ENCODE data around the gene RAD9B. TPM values are rescaled to one million over a fixed set of nuclear protein-coding genes. Genes with fewer than 3 reads are reported as not detected.
A peak's percentile ranks its signal among the peaks of the same experiment; 100 is the strongest.
"Not testable (repeated sequence)": the region's sequence is repeated elsewhere in the genome, so short reads cannot be mapped to it uniquely, and the experiment has no call there.

Gene RAD9B
- total RNA-seq, 1 experiment from 2014 or later, result 0.40 TPM

DNA sequence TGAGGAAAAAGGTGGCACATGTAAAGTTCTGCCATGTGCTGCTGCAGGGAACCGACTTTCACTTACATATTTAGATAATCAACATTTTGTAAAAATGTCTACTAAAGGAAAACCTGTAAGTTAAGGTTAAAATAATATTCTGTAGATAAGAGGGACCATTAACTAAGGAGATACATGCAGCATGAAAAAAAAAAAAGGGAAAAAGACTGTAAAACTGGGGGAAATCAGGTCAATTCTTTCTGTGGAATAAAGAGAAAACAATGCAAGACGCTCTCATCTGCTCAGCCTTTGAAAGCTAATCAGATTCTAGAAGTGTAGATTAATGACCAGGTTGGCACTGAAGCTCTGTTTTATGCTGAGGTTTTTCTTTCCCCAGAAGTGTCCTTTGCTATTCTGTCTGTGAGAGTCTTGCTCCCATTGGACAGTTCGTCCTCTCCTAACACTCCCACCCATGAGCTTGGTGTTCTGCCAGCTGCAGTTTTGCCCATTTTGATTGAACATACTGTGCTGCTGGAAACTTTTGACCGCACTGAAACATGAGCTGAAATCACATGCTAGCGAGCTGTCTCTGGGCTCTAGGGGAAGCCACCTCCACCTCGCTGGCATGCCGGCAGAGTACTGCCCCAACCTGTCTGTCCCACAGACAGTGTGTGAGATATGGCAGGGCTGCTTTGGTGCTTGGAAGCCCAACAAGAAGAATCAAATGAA, 41.3 kb downstream of the RAD9B start:
- H3K9me3 ChIP-seq (ENCODE audit: low read length), result no peaks in the 10 kb centered on the region
- DNase-seq (peak; percentile 7), ATAC-seq (no peak)
- peaks cover 21% of the 10 kb centered on the region for H3F3A ChIP-seq (ENCODE audit: low read length, unreplicated experiment)
- H3K27me3 ChIP-seq (ENCODE audit: low read length), result no peaks in the 10 kb centered on the region
- intact Hi-C loops (cut with micrococcal nuclease), result no loop called here
- no peak overlapping the region for H3K4me3 ChIP-seq (ENCODE audit: low read length)
- H3K9me2 ChIP-seq (replicated peaks; ENCODE audit: low read length), result no peaks in the 10 kb centered on the region
- no peak overlapping the region for H2AFZ ChIP-seq (ENCODE audit: low read length)
- H3K27ac ChIP-seq (ENCODE audit: low read length), result no peak overlapping the region
- H3K4me1 ChIP-seq (ENCODE audit: insufficient read depth, low read length), result peaks cover 33% of the 10 kb centered on the region
- H3K4me2 ChIP-seq (ENCODE audit: low read length), result no peak overlapping the region
- ChIA-PET CTCF (no interaction called here), POLR2A (ENCODE audit: unreplicated experiment) (no interaction called here)
- peaks cover 52% of the 10 kb centered on the region for H3K79me2 ChIP-seq (ENCODE audit: low read length)
- no peak overlapping the region for H3K9ac ChIP-seq (ENCODE audit: low read length)
- no TSS peak for BruUV-seq (replicated peaks)
- TF ChIP-seq EZH2phosphoT487 (IDR thresholded peaks at IDR 0.05; ENCODE audit: borderline replicate concordance, low read length) (no peak), EZH2 (IDR thresholded peaks at IDR 0.05; ENCODE audit: low read length, unreplicated experiment) (no peak)
- TF ChIP-seq, protein P1, sequence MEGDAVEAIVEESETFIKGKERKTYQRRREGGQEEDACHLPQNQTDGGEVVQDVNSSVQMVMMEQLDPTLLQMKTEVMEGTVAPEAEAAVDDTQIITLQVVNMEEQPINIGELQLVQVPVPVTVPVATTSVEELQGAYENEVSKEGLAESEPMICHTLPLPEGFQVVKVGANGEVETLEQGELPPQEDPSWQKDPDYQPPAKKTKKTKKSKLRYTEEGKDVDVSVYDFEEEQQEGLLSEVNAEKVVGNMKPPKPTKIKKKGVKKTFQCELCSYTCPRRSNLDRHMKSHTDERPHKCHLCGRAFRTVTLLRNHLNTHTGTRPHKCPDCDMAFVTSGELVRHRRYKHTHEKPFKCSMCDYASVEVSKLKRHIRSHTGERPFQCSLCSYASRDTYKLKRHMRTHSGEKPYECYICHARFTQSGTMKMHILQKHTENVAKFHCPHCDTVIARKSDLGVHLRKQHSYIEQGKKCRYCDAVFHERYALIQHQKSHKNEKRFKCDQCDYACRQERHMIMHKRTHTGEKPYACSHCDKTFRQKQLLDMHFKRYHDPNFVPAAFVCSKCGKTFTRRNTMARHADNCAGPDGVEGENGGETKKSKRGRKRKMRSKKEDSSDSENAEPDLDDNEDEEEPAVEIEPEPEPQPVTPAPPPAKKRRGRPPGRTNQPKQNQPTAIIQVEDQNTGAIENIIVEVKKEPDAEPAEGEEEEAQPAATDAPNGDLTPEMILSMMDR (conservative IDR thresholded peaks at IDR 0.05; ENCODE audit: low read depth, low read length), result no peak
- H3K36me3 ChIP-seq (ENCODE audit: low read depth, low read length), result peaks cover 36% of the 10 kb centered on the region
- H4K20me1 ChIP-seq (ENCODE audit: low read length), result peaks cover 14% of the 10 kb centered on the region

DNA sequence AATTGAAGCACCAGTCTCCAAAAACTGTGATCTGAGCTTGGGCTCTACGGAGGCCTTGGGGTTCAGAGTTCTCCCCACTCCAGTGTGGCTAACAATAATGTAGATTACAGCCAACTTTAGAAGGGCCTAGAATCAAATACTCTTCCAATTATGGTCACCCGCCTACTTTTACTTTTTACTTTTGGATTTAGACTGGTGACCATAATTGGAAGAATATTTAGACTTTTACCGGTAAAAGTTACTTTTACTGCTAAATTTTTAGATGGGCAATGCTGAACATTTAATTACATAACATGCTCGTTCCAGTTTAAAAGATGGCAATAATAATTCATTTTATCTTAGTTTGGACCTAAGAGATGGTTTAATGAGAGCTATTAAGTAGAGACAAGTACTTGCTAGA, 41.8 kb downstream of the RAD9B start:
- no peaks in the 10 kb centered on the region for H3K27me3 ChIP-seq (ENCODE audit: low read length)
- H3F3A ChIP-seq (ENCODE audit: low read length, unreplicated experiment), result peaks cover 21% of the 10 kb centered on the region
- no peak overlapping the region for H3K4me3 ChIP-seq (ENCODE audit: low read length)
- H3K4me1 ChIP-seq (ENCODE audit: insufficient read depth, low read length), result peaks cover 33% of the 10 kb centered on the region
- peaks cover 14% of the 10 kb centered on the region for H4K20me1 ChIP-seq (ENCODE audit: low read length)
- POLR2A ChIA-PET (ENCODE audit: unreplicated experiment), result no interaction called here
- H3K36me3 ChIP-seq (ENCODE audit: low read depth, low read length), result peaks cover 34% of the 10 kb centered on the region
- TSS peak; percentile 8 for BruUV-seq (replicated peaks)
- H2AFZ ChIP-seq (ENCODE audit: low read length), result no peak overlapping the region
- TF ChIP-seq EZH2phosphoT487 (IDR thresholded peaks at IDR 0.05; ENCODE audit: borderline replicate concordance, low read length), result no peak
- TF ChIP-seq, protein P1 (conservative IDR thresholded peaks at IDR 0.05; ENCODE audit: low read depth, low read length), result no peak
- no peak for TF ChIP-seq EZH2 (IDR thresholded peaks at IDR 0.05; ENCODE audit: low read length, unreplicated experiment)
- peaks cover 58% of the 10 kb centered on the region for H3K79me2 ChIP-seq (ENCODE audit: low read length)
- no peaks in the 10 kb centered on the region for H3K9me2 ChIP-seq (replicated peaks; ENCODE audit: low read length)
- CTCF ChIA-PET, result no interaction called here
- no peak overlapping the region for H3K9ac ChIP-seq (ENCODE audit: low read length)
- intact Hi-C loops (cut with micrococcal nuclease), result no loop called here
- DNase-seq, result no peak
- no peak overlapping the region for H3K27ac ChIP-seq (ENCODE audit: low read length)
- H3K4me2 ChIP-seq (ENCODE audit: low read length), result no peak overlapping the region
- H3K9me3 ChIP-seq (ENCODE audit: low read length), result no peaks in the 10 kb centered on the region
- ATAC-seq, result no peak

- Histone ChIP-seq H3K4me3 (ENCODE audit: low read length) (peak overlapping the region; percentile 32; the same call in 1 of the 2 replicates), H3K4me1 (ENCODE audit: insufficient read depth, low read length) (peaks cover 27% of the 10 kb centered on the region), H3K36me3 (ENCODE audit: low read depth, low read length) (peaks cover 30% of the 10 kb centered on the region), H3F3A (ENCODE audit: low read length, unreplicated experiment) (peaks cover 21% of the 10 kb centered on the region), H4K20me1 (ENCODE audit: low read length) (peaks cover 14% of the 10 kb centered on the region), H3K27ac (ENCODE audit: low read length) (peak overlapping the region; percentile 92), H3K79me2 (ENCODE audit: low read length) (peaks cover 58% of the 10 kb centered on the region), H3K9ac (ENCODE audit: low read length) (peak overlapping the region; percentile 55), H3K4me2 (ENCODE audit: low read length) (peak overlapping the region; percentile 75)
- intact Hi-C loops (cut with micrococcal nuclease); H3K9me2 ChIP-seq (replicated peaks; ENCODE audit: low read length); H3K9me3 ChIP-seq (ENCODE audit: low read length); H3K27me3 ChIP-seq (ENCODE audit: low read length); CTCF ChIA-PET; POLR2A ChIA-PET (ENCODE audit: unreplicated experiment); H2AFZ ChIP-seq (ENCODE audit: low read length); BruUV-seq (replicated peaks): not testable (repeated sequence)
- DNase-seq (peak; percentile 96), ATAC-seq (peak; percentile 70)
These were observed 43.1 kb downstream of the RAD9B start for GRCh38 chr12:110545259-110545658.
